GM23338 (cell line): Measurements from ENCODE around the gene CACNA1B. TPM values are rescaled to one million over a fixed set of nuclear protein-coding genes. Genes with fewer than 3 reads are reported as not detected.

Experiments
- ATAC-seq: fragments of 200-7000 bp; cut with Tn5 transposase; 3 replicates; pipeline ENCODE4 v1.9.1; 2020
- DNase-seq: peaks from one replicate; pipeline ENCODE4 v3.0.0-alpha.2; 2015; ENCODE audit warnings: low spot score
- H2AFZ ChIP-seq: fragments of 200-600 bp; sonication (generic); 2 replicates; pipeline ENCODE4 v1.8.0; 2016; ENCODE audit warnings: antibody characterized with exemption, mild to moderate bottlenecking, moderate library complexity
- H3F3A ChIP-seq: fragments of 200-600 bp; sonication (generic); replicated peaks from 2 replicates; pipeline ENCODE4 v1.8.0; 2017; ENCODE audit warnings: antibody characterized with exemption, mixed run types, low read depth
- H3K27ac ChIP-seq: fragments of 200-600 bp; sonication (generic); 2 replicates; pipeline ENCODE4 v1.6.1; 2016; ENCODE audit warnings: low read depth
- H3K27me3 ChIP-seq: fragments of 200-600 bp; sonication (generic); 2 replicates; pipeline ENCODE4 v1.8.0; 2016; ENCODE audit warnings: mild to moderate bottlenecking, mixed run types, moderate library complexity; ENCODE audit not compliant: insufficient read depth
- H3K36me3 ChIP-seq: fragments of 200-600 bp; sonication (generic); 2 replicates; pipeline ENCODE4 v1.8.0; 2016; ENCODE audit warnings: mild to moderate bottlenecking; ENCODE audit not compliant: insufficient read depth
- H3K4me1 ChIP-seq: fragments of 200-600 bp; sonication (generic); 2 replicates; pipeline ENCODE4 v1.8.0; 2016; ENCODE audit warnings: mild to moderate bottlenecking, moderate library complexity; ENCODE audit not compliant: insufficient read depth
- H3K4me2 ChIP-seq: fragments of 200-600 bp; sonication (generic); 2 replicates; pipeline ENCODE4 v1.7.1; 2017; ENCODE audit warnings: mixed run types
- H3K4me3 ChIP-seq: fragments of 200-600 bp; sonication (generic); 2 replicates; pipeline ENCODE4 v1.6.1; 2016; ENCODE audit warnings: mixed run types
- H3K79me2 ChIP-seq: fragments of 200-600 bp; sonication (generic); replicated peaks from 2 replicates; pipeline ENCODE4 v1.8.0; 2017; ENCODE audit warnings: mild to moderate bottlenecking; ENCODE audit not compliant: insufficient read depth
- H3K9me2 ChIP-seq: fragments of 200-600 bp; sonication (generic); 2 replicates; pipeline ENCODE4 v1.8.0; 2017; ENCODE audit not compliant: insufficient read depth
- H4K20me1 ChIP-seq: fragments of 200-600 bp; sonication (generic); replicated peaks from 2 replicates; pipeline ENCODE4 v1.8.0; 2017; ENCODE audit warnings: mild to moderate bottlenecking; ENCODE audit not compliant: insufficient read depth
- H3K27ac Mint-ChIP-seq: 2 replicates; pipeline ENCODE4 v1.8.0; 2020; ENCODE audit warnings: inconsistent platforms, mild to moderate bottlenecking, moderate library complexity, mixed read lengths
- H3K27me3 Mint-ChIP-seq: 3 replicates; pipeline ENCODE4 v1.8.0; 2022; ENCODE audit warnings: low read depth, mild to moderate bottlenecking, moderate library complexity, mixed read lengths, inconsistent platforms; ENCODE audit not compliant: insufficient read depth, poor library complexity
- H3K36me3 Mint-ChIP-seq: 3 replicates; pipeline ENCODE4 v1.8.0; 2021; ENCODE audit warnings: low read depth, mild to moderate bottlenecking, inconsistent platforms, moderate library complexity, mixed read lengths
- H3K4me1 Mint-ChIP-seq: 3 replicates; pipeline ENCODE4 v1.8.0; 2020; ENCODE audit warnings: mild to moderate bottlenecking, inconsistent platforms, mixed read lengths
- H3K4me3 Mint-ChIP-seq: 3 replicates; pipeline ENCODE4 v1.8.0; 2021; ENCODE audit warnings: moderate library complexity, mild to moderate bottlenecking, inconsistent platforms, mixed read lengths
- H3K9me3 Mint-ChIP-seq: 3 replicates; pipeline ENCODE4 v1.8.0; 2020; ENCODE audit warnings: moderate library complexity, mild to moderate bottlenecking, inconsistent platforms, mixed read lengths
- CTCF ChIP-seq, 2 experiments: fragments of 200-600 bp in 1 of 2; sonication (generic) in 1 of 2; conservative IDR thresholded peaks; 2 replicates each; pipeline versions ENCODE4 v1.5.1 to v1.6.1; 2016 to 2017; ENCODE audit warnings: antibody characterized with exemption in 2 of 2, low read depth in 2 of 2, mild to moderate bottlenecking in 2 of 2, moderate library complexity in 1 of 2
- REST ChIP-seq: IDR thresholded peaks from one replicate; pipeline ENCODE4 v1.6.1; 2018; ENCODE audit warnings: antibody characterized with exemption; ENCODE audit not compliant: unreplicated experiment
- STAT1 ChIP-seq: IDR thresholded peaks from one replicate; pipeline ENCODE4 v1.6.1; 2016; ENCODE audit warnings: antibody characterized with exemption; ENCODE audit not compliant: unreplicated experiment
- ZNF114 ChIP-seq: fragments of 250-450 bp; sonication (Bioruptor Pico); IDR thresholded peaks from 2 replicates; pipeline ENCODE4 v1.5.0; 2020; ENCODE audit warnings: mild to moderate bottlenecking, moderate library complexity
- polyA plus RNA-seq: library from polyadenylated mRNA; unstranded; fragments of >200 nt; fragmentation: Nextera tagmentation; extraction: Ambion mirVana; gene quantifications from 2 replicates; pipeline ENCODE4 v1.2.1, GENCODE V29; 2016
- total RNA-seq: library from RNA; depleted of rRNA; stranded (reverse); fragments of >200 nt; shearing (Covaris generic); gene quantifications from 2 replicates; pipeline ENCODE4 v1.2.3, GENCODE V29; 2014

Gene CACNA1B
- total and polyA plus RNA-seq, 2 experiments from 2014 or later, result 1.1 to 10.4 TPM

- TF ChIP-seq REST, result no peak
Measured at GRCh38 chr9:138049085-138049778, 171.7 kb downstream of the CACNA1B start (continued).

GRCh38 chr9:138049779-138050471 is 172.3 kb downstream of the CACNA1B start:
- H3K36me3 Mint-ChIP-seq, result peaks cover 13% of the 10 kb centered on the region; the same call in 2 of the 3 replicates
- H3K4me3 Mint-ChIP-seq, result no peak overlapping the region
- Histone ChIP-seq H3K4me3 (no peak overlapping the region), H3K9me2 (no peaks in the 10 kb centered on the region), H3K27ac (no peak overlapping the region), H2AFZ (no peak overlapping the region), H3K4me1 (no peaks in the 10 kb centered on the region), H3K36me3 (no peaks in the 10 kb centered on the region; the same call in 1 of the 2 replicates), H3F3A (no peaks in the 10 kb centered on the region), H3K4me2 (no peak overlapping the region), H4K20me1 (no peaks in the 10 kb centered on the region), H3K79me2 (no peaks in the 10 kb centered on the region), H3K27me3 (no peaks in the 10 kb centered on the region)
- DNase-seq, result no peak
- peaks cover 16% of the 10 kb centered on the region for H3K27me3 Mint-ChIP-seq
- ATAC-seq, result peak; percentile 18; the same call in 2 of the 3 replicates
- H3K9me3 Mint-ChIP-seq, result no peaks in the 10 kb centered on the region
- H3K27ac Mint-ChIP-seq, result no peak overlapping the region; the same call in 1 of the 2 replicates
- no peak for TF ChIP-seq STAT1
- TF ChIP-seq ZNF114 (CRISPR knock-in tag), result no peak
- peak in 1 of 2 experiments; percentile 30; a peak in 1 of 4 replicates for TF ChIP-seq CTCF (conservative IDR thresholded peaks at IDR 0.05; ENCODE audit: low read depth in 2 of 2)
- peaks cover 15% of the 10 kb centered on the region for H3K4me1 Mint-ChIP-seq
